HEK293 (cell line): Measurements from ENCODE around the gene SPPL2B.

Experiments used
- GLI4 ChIP-seq: fragments of 450-650 bp; formaldehyde crosslinking; IDR thresholded peaks from 2 replicates; pipeline ENCODE4 v1.5.1; 2016; ENCODE audit warnings: missing biosample characterization, missing genetic modification characterization
- GLIS1 ChIP-seq: fragments of 450-650 bp; formaldehyde crosslinking; IDR thresholded peaks from 2 replicates; pipeline ENCODE4 v1.5.1; 2016; ENCODE audit warnings: missing biosample characterization, missing genetic modification characterization
- SP7 ChIP-seq: fragments of 450-650 bp; formaldehyde crosslinking; IDR thresholded peaks from 2 replicates; pipeline ENCODE4 v1.5.1; 2016; ENCODE audit warnings: missing biosample characterization, missing genetic modification characterization
- ZBTB17 ChIP-seq: fragments of 450-650 bp; formaldehyde crosslinking; IDR thresholded peaks from 2 replicates; pipeline ENCODE4 v1.5.1; 2016; ENCODE audit warnings: missing biosample characterization, missing genetic modification characterization
- ZNF2 ChIP-seq: fragments of 450-650 bp; formaldehyde crosslinking; IDR thresholded peaks from 2 replicates; pipeline ENCODE4 v1.5.1; 2016; ENCODE audit warnings: missing biosample characterization, missing genetic modification characterization
- ZNF426 ChIP-seq: fragments of 450-650 bp; formaldehyde crosslinking; IDR thresholded peaks from 2 replicates; pipeline ENCODE4 v1.5.1; 2017; ENCODE audit warnings: missing biosample characterization, missing genetic modification characterization, mild to moderate bottlenecking, inconsistent platforms, moderate library complexity
- ZNF654 ChIP-seq: fragments of 450-650 bp; formaldehyde crosslinking; IDR thresholded peaks from 2 replicates; pipeline ENCODE4 v1.5.1; 2016; ENCODE audit warnings: low read depth, missing biosample characterization, missing genetic modification characterization
- ZNF707 ChIP-seq: fragments of 450-650 bp; formaldehyde crosslinking; IDR thresholded peaks from 2 replicates; pipeline ENCODE4 v1.5.1; 2016; ENCODE audit warnings: missing biosample characterization, missing genetic modification characterization
- TF ChIP-seq, protein P1 (sequence below): fragments of 450-650 bp; formaldehyde crosslinking; IDR thresholded peaks from 2 replicates; pipeline ENCODE4 v1.5.1; 2016; ENCODE audit warnings: missing biosample characterization, missing genetic modification characterization
- TF ChIP-seq, protein P2 (sequence below): fragments of 450-650 bp; formaldehyde crosslinking; IDR thresholded peaks from 2 replicates; pipeline ENCODE4 v1.5.1; 2017; ENCODE audit warnings: missing biosample characterization, missing genetic modification characterization
- TF ChIP-seq, protein P3 (sequence below): fragments of 450-650 bp; formaldehyde crosslinking; IDR thresholded peaks from 2 replicates; pipeline ENCODE4 v1.5.1; 2017; ENCODE audit warnings: missing biosample characterization, missing genetic modification characterization
- TF ChIP-seq, protein P4 (sequence below): fragments of 450-650 bp; formaldehyde crosslinking; IDR thresholded peaks from 2 replicates; pipeline ENCODE4 v1.5.1; 2016; ENCODE audit warnings: missing biosample characterization, missing genetic modification characterization
- TF ChIP-seq, protein P5 (sequence below): fragments of 450-650 bp; formaldehyde crosslinking; IDR thresholded peaks from 2 replicates; pipeline ENCODE4 v1.5.1; 2016; ENCODE audit warnings: missing biosample characterization, missing genetic modification characterization
- TF ChIP-seq, protein P6 (sequence below): fragments of 450-650 bp; formaldehyde crosslinking; IDR thresholded peaks from 2 replicates; pipeline ENCODE4 v1.5.1; 2016; ENCODE audit warnings: missing biosample characterization, missing genetic modification characterization
- TF ChIP-seq, protein P7 (sequence below): fragments of 450-650 bp; formaldehyde crosslinking; IDR thresholded peaks from 2 replicates; pipeline ENCODE4 v1.5.1; 2016; ENCODE audit warnings: missing biosample characterization, missing genetic modification characterization
- TF ChIP-seq, protein P8 (sequence below): fragments of 450-650 bp; formaldehyde crosslinking; IDR thresholded peaks from 2 replicates; pipeline ENCODE4 v1.5.1; 2016; ENCODE audit warnings: missing biosample characterization, missing genetic modification characterization

Gene SPPL2B

DNA sequence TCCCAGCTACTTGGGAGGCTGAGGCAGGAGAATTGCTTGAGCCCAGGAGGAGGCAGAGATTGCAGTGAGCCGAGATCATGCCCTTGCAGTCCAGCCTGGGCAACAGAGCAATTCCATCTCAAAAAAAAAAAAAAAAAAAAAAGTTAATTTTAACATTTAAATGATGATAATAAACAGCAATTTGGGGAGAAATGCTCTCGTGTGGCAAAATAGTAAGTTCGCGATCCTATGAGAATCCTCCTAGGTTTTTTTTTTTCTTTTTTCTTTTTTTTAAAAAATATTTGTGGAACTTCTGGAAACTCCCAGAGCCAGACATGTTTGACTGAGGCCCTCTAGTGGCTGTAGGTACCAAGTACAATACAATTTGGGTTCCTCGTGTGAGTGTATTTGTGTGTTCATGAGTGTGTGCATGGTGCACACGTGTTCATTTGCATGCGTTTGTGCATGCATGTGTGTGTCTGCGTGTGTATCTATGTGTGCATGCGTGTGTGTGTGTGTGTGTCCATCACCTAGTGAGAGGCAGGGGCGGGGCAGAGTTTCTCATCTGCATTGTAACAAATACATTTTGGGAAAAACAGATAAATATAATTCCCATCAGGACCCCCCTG is 62.7 kb downstream of the SPPL2B start (continued):
- TF ChIP-seq, protein P1, sequence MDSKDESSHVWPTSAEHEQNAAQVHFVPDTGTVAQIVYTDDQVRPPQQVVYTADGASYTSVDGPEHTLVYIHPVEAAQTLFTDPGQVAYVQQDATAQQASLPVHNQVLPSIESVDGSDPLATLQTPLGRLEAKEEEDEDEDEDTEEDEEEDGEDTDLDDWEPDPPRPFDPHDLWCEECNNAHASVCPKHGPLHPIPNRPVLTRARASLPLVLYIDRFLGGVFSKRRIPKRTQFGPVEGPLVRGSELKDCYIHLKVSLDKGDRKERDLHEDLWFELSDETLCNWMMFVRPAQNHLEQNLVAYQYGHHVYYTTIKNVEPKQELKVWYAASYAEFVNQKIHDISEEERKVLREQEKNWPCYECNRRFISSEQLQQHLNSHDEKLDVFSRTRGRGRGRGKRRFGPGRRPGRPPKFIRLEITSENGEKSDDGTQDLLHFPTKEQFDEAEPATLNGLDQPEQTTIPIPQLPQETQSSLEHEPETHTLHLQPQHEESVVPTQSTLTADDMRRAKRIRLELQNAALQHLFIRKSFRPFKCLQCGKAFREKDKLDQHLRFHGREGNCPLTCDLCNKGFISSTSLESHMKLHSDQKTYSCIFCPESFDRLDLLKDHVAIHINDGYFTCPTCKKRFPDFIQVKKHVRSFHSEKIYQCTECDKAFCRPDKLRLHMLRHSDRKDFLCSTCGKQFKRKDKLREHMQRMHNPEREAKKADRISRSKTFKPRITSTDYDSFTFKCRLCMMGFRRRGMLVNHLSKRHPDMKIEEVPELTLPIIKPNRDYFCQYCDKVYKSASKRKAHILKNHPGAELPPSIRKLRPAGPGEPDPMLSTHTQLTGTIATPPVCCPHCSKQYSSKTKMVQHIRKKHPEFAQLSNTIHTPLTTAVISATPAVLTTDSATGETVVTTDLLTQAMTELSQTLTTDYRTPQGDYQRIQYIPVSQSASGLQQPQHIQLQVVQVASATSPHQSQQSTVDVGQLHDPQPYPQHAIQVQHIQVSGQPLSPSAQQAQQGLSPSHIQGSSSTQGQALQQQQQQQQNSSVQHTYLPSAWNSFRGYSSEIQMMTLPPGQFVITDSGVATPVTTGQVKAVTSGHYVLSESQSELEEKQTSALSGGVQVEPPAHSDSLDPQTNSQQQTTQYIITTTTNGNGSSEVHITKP (tag by site-specific recombination) = 0 out of 2 replicates have a peak, but pooled peaks have one; percentile 12
- peak; percentile 53; the same call in 1 of the 2 replicates for TF ChIP-seq ZNF2 (tag by site-specific recombination)
- no peak for TF ChIP-seq ZNF707 (tag by site-specific recombination)
- TF ChIP-seq, protein P2, sequence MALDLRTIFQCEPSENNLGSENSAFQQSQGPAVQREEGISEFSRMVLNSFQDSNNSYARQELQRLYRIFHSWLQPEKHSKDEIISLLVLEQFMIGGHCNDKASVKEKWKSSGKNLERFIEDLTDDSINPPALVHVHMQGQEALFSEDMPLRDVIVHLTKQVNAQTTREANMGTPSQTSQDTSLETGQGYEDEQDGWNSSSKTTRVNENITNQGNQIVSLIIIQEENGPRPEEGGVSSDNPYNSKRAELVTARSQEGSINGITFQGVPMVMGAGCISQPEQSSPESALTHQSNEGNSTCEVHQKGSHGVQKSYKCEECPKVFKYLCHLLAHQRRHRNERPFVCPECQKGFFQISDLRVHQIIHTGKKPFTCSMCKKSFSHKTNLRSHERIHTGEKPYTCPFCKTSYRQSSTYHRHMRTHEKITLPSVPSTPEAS (tag by site-specific recombination) = peak; percentile 98
- TF ChIP-seq, protein P3, sequence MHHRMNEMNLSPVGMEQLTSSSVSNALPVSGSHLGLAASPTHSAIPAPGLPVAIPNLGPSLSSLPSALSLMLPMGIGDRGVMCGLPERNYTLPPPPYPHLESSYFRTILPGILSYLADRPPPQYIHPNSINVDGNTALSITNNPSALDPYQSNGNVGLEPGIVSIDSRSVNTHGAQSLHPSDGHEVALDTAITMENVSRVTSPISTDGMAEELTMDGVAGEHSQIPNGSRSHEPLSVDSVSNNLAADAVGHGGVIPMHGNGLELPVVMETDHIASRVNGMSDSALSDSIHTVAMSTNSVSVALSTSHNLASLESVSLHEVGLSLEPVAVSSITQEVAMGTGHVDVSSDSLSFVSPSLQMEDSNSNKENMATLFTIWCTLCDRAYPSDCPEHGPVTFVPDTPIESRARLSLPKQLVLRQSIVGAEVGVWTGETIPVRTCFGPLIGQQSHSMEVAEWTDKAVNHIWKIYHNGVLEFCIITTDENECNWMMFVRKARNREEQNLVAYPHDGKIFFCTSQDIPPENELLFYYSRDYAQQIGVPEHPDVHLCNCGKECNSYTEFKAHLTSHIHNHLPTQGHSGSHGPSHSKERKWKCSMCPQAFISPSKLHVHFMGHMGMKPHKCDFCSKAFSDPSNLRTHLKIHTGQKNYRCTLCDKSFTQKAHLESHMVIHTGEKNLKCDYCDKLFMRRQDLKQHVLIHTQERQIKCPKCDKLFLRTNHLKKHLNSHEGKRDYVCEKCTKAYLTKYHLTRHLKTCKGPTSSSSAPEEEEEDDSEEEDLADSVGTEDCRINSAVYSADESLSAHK (tag by site-specific recombination) = peak; percentile 69
- TF ChIP-seq, protein P4, sequence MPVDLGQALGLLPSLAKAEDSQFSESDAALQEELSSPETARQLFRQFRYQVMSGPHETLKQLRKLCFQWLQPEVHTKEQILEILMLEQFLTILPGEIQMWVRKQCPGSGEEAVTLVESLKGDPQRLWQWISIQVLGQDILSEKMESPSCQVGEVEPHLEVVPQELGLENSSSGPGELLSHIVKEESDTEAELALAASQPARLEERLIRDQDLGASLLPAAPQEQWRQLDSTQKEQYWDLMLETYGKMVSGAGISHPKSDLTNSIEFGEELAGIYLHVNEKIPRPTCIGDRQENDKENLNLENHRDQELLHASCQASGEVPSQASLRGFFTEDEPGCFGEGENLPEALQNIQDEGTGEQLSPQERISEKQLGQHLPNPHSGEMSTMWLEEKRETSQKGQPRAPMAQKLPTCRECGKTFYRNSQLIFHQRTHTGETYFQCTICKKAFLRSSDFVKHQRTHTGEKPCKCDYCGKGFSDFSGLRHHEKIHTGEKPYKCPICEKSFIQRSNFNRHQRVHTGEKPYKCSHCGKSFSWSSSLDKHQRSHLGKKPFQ (tag by site-specific recombination) = 0 out of 2 replicates have a peak, but pooled peaks have one; percentile 44
- TF ChIP-seq, protein P5, sequence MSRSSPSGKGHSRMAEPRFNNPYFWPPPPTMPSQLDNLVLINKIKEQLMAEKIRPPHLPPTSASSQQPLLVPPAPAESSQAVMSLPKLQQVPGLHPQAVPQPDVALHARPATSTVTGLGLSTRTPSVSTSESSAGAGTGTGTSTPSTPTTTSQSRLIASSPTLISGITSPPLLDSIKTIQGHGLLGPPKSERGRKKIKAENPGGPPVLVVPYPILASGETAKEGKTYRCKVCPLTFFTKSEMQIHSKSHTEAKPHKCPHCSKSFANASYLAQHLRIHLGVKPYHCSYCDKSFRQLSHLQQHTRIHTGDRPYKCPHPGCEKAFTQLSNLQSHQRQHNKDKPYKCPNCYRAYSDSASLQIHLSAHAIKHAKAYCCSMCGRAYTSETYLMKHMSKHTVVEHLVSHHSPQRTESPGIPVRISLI (tag by site-specific recombination) = peak; percentile 95
- TF ChIP-seq GLIS1 (tag by site-specific recombination) = peak; percentile 59; the same call in 1 of the 2 replicates
- TF ChIP-seq, protein P6, sequence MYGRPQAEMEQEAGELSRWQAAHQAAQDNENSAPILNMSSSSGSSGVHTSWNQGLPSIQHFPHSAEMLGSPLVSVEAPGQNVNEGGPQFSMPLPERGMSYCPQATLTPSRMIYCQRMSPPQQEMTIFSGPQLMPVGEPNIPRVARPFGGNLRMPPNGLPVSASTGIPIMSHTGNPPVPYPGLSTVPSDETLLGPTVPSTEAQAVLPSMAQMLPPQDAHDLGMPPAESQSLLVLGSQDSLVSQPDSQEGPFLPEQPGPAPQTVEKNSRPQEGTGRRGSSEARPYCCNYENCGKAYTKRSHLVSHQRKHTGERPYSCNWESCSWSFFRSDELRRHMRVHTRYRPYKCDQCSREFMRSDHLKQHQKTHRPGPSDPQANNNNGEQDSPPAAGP = 0 out of 2 replicates have a peak, but pooled peaks have one; percentile 19
- peak; percentile 99 for TF ChIP-seq ZNF654 (tag by site-specific recombination)
- TF ChIP-seq, protein P7, sequence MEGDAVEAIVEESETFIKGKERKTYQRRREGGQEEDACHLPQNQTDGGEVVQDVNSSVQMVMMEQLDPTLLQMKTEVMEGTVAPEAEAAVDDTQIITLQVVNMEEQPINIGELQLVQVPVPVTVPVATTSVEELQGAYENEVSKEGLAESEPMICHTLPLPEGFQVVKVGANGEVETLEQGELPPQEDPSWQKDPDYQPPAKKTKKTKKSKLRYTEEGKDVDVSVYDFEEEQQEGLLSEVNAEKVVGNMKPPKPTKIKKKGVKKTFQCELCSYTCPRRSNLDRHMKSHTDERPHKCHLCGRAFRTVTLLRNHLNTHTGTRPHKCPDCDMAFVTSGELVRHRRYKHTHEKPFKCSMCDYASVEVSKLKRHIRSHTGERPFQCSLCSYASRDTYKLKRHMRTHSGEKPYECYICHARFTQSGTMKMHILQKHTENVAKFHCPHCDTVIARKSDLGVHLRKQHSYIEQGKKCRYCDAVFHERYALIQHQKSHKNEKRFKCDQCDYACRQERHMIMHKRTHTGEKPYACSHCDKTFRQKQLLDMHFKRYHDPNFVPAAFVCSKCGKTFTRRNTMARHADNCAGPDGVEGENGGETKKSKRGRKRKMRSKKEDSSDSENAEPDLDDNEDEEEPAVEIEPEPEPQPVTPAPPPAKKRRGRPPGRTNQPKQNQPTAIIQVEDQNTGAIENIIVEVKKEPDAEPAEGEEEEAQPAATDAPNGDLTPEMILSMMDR (tag by site-specific recombination) = peak; percentile 75
- no peak for TF ChIP-seq ZBTB17
- no peak for TF ChIP-seq ZNF426 (tag by site-specific recombination)
- TF ChIP-seq, protein P8, sequence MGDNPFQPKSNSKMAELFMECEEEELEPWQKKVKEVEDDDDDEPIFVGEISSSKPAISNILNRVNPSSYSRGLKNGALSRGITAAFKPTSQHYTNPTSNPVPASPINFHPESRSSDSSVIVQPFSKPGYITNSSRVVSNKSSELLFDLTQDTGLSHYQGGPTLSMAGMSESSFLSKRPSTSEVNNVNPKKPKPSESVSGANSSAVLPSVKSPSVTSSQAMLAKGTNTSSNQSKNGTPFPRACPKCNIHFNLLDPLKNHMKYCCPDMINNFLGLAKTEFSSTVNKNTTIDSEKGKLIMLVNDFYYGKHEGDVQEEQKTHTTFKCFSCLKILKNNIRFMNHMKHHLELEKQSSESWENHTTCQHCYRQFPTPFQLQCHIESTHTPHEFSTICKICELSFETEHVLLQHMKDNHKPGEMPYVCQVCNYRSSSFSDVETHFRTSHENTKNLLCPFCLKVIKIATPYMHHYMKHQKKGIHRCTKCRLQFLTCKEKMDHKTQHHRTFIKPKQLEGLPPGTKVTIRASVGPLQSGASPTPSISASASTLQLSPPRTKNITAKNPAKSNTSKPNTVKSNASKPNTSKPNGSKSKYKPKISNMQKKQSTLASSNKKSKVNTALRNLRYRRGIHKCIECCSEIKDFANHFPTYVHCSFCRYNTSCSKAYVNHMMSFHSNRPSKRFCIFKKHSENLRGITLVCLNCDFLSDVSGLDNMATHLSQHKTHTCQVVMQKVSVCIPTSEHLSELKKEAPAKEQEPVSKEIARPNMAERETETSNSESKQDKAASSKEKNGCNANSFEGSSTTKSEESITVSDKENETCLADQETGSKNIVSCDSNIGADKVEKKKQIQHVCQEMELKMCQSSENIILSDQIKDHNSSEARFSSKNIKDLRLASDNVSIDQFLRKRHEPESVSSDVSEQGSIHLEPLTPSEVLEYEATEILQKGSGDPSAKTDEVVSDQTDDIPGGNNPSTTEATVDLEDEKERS (tag by site-specific recombination) = no peak
- TF ChIP-seq GLI4 (tag by site-specific recombination) = no peak
- peak; percentile 30; the same call in 1 of the 2 replicates for TF ChIP-seq SP7 (tag by site-specific recombination)
